Loucy (cell line): Measurements from ENCODE around the gene CPA5.
"Not testable (repeated sequence)": the region's sequence is repeated elsewhere in the genome, so short reads cannot be mapped to it uniquely, and the experiment has no call there.

ENCODE experiments used
- H2AFZ ChIP-seq: fragments of 200-600 bp; sonication (generic); 2 replicates; pipeline ENCODE4 v1.6.0; 2016; ENCODE audit warnings: antibody characterized with exemption, mild to moderate bottlenecking, low read length, moderate library complexity
- H3F3A ChIP-seq: fragments of 200-600 bp; 2 replicates; pipeline ENCODE4 v1.6.0; 2016; ENCODE audit warnings: antibody characterized with exemption, low read depth, mild to moderate bottlenecking
- H3K27me3 ChIP-seq: fragments of 200-600 bp; sonication (generic); 2 replicates; pipeline ENCODE4 v1.6.1; 2014; ENCODE audit warnings: low read length, mild to moderate bottlenecking; ENCODE audit not compliant: insufficient read depth, poor library complexity, severe bottlenecking
- H3K36me3 ChIP-seq: fragments of 200-600 bp; sonication (generic); 2 replicates; pipeline ENCODE4 v1.6.1; 2016; ENCODE audit warnings: low read length; ENCODE audit not compliant: insufficient read depth
- H3K4me1 ChIP-seq: fragments of 200-600 bp; sonication (generic); 2 replicates; pipeline ENCODE4 v1.5.1; 2014; ENCODE audit warnings: low read length, mild to moderate bottlenecking; ENCODE audit not compliant: insufficient read depth, poor library complexity, severe bottlenecking
- H3K4me2 ChIP-seq: fragments of 200-600 bp; sonication (generic); 2 replicates; pipeline ENCODE4 v1.6.0; 2014; ENCODE audit warnings: antibody characterized with exemption, low read length, low read depth, mild to moderate bottlenecking; ENCODE audit not compliant: poor library complexity, severe bottlenecking
- H3K4me3 ChIP-seq: fragments of 200-600 bp; sonication (generic); 2 replicates; pipeline ENCODE4 v1.5.1; 2014; ENCODE audit warnings: low read length, mild to moderate bottlenecking, mixed read lengths; ENCODE audit not compliant: poor library complexity, severe bottlenecking
- H3K79me2 ChIP-seq: fragments of 200-600 bp; sonication (generic); 2 replicates; pipeline ENCODE4 v1.6.1; 2014; ENCODE audit warnings: low read length; ENCODE audit not compliant: insufficient read depth
- H3K9ac ChIP-seq: fragments of 200-600 bp; sonication (generic); 2 replicates; pipeline ENCODE4 v1.6.0; 2014; ENCODE audit warnings: mild to moderate bottlenecking, low read depth, low read length, moderate library complexity; ENCODE audit not compliant: poor library complexity, severe bottlenecking
- H3K9me2 ChIP-seq: fragments of 200-600 bp; sonication (generic); replicated peaks from 2 replicates; pipeline ENCODE4 v1.6.1; 2016; ENCODE audit warnings: low read depth, low read length, mixed read lengths
- H3K9me3 ChIP-seq: fragments of 200-600 bp; sonication (generic); 2 replicates; pipeline ENCODE4 v1.6.1; 2014; ENCODE audit warnings: mild to moderate bottlenecking, antibody characterized with exemption, low read length, low read depth; ENCODE audit not compliant: insufficient read depth
- H4K20me1 ChIP-seq: fragments of 200-600 bp; sonication (generic); 2 replicates; pipeline ENCODE4 v1.6.0; 2014; ENCODE audit warnings: antibody characterized with exemption, low read length, mild to moderate bottlenecking; ENCODE audit not compliant: insufficient read depth, poor library complexity, severe bottlenecking
- EZH2phosphoT487 ChIP-seq: fragments of 200-600 bp; IDR thresholded peaks from 2 replicates; pipeline ENCODE4 v1.6.1; 2018; ENCODE audit warnings: antibody characterized with exemption, mild to moderate bottlenecking, moderate library complexity, borderline replicate concordance
- TF ChIP-seq, protein P1 (sequence below): fragments of 200-600 bp; sonication (generic); conservative IDR thresholded peaks from 2 replicates; pipeline ENCODE4 v1.5.1; 2014; ENCODE audit warnings: mild to moderate bottlenecking, antibody characterized with exemption, low read length

Gene CPA5

DNA sequence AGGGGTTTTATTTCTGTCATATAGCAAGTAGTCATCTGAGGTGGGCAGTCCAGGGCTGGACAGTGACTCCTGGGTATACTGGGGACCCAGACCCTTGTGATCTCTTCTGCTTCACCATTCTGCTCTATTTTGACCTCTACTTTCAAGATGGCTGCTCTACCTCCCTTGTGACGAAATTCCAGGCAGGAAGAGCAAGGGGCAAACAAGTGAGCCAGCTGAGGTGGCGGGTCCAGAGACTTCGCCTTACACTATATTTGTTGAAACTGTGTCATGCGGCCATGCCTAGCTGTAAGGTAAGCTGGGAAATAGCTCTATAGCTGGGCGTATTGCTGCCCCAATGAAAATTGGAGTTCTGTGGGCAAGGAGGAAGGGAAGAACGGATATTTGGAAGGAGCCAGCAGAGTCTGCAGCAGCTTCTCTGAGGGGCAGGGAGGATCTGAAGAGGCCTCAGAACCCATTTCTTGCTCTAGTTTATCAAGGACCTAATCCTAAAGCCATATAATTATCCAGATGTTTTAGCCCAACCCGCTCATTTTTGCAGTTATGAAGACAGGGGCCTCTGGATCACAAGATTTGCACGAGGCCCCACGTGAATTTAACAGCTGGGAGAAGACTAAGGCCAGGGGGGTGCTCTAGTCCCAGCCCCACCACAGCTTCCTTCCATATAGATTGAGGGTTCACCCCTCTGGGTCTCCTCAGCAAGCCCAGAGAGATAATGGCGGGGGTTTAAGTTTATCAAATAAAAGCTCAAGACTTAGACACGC, 28.0 kb downstream of the CPA5 start:
- H3K4me2 ChIP-seq: no peak overlapping the region
- TF ChIP-seq, protein P1, sequence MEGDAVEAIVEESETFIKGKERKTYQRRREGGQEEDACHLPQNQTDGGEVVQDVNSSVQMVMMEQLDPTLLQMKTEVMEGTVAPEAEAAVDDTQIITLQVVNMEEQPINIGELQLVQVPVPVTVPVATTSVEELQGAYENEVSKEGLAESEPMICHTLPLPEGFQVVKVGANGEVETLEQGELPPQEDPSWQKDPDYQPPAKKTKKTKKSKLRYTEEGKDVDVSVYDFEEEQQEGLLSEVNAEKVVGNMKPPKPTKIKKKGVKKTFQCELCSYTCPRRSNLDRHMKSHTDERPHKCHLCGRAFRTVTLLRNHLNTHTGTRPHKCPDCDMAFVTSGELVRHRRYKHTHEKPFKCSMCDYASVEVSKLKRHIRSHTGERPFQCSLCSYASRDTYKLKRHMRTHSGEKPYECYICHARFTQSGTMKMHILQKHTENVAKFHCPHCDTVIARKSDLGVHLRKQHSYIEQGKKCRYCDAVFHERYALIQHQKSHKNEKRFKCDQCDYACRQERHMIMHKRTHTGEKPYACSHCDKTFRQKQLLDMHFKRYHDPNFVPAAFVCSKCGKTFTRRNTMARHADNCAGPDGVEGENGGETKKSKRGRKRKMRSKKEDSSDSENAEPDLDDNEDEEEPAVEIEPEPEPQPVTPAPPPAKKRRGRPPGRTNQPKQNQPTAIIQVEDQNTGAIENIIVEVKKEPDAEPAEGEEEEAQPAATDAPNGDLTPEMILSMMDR: no peak
- TF ChIP-seq EZH2phosphoT487: no peak

DNA sequence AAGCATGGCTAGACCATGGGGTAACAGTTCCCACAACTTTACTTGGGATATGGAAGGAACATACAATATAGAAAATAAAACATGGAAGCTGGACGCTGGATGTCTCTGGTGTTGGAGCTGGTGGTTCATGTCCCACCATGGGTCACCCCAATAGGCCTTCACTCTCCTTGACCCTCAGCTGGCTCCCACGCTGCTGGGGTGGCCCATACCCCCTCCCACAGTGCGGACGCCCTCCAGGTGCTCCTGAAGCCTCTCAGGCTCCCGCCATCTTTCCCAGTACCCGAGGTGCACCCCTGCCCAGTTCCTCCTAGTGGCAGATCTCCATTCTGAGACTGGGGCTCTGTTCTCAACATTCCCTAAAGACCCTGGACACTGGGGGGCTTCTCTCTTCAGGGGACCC, 29.9 kb downstream of the CPA5 start:
- no peaks in the 10 kb centered on the region for H3K36me3 ChIP-seq
- no peaks in the 10 kb centered on the region for H4K20me1 ChIP-seq
- no peaks in the 10 kb centered on the region for H3K27me3 ChIP-seq
- H3K4me3 ChIP-seq: no peak overlapping the region
- no peaks in the 10 kb centered on the region for H3F3A ChIP-seq
- peaks cover 5% of the 10 kb centered on the region for H3K4me1 ChIP-seq
- H3K4me2 ChIP-seq: no peak overlapping the region
- no peaks in the 10 kb centered on the region for H3K9me2 ChIP-seq
- H3K9ac ChIP-seq: no peak overlapping the region
- peaks cover 9% of the 10 kb centered on the region; the same call in 1 of the 2 replicates for H3K9me3 ChIP-seq
- no peaks in the 10 kb centered on the region for H3K79me2 ChIP-seq
- TF ChIP-seq, protein P1: no peak
- TF ChIP-seq EZH2phosphoT487: no peak
- no peak overlapping the region for H2AFZ ChIP-seq

More for the DNA sequence above, 28.0 kb downstream of the CPA5 start:
- Histone ChIP-seq H3K9me3 (peaks cover 9% of the 10 kb centered on the region; the same call in 1 of the 2 replicates), H3K79me2 (no peaks in the 10 kb centered on the region), H3K27me3 (no peaks in the 10 kb centered on the region), H2AFZ (no peak overlapping the region), H3K4me1 (peaks cover 24% of the 10 kb centered on the region), H3K36me3 (no peaks in the 10 kb centered on the region), H3F3A (no peaks in the 10 kb centered on the region), H3K9me2 (no peaks in the 10 kb centered on the region), H3K4me3 (no peak overlapping the region), H4K20me1 (no peaks in the 10 kb centered on the region), H3K9ac (no peak overlapping the region)

DNA sequence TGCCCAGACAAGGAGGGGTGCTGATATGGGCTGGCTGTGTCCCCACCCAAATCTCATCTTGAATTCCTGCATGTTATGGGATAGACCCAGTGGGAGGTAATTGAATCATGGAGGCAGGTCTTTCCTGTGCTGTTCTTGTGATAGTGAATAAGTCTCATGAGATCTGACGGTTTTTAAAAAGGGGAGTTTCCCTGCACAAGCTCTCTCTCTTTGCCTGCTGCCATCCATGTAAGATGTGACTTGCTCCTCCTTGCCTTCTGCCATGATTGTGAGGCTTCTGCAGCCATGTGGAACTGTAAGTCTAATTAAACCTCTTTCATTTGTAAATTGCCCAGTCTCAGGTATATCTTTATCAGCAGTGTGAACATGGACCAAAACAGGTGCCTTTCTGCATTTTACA, 31.8 kb downstream of the CPA5 start:
- H3K4me1 ChIP-seq: not testable (repeated sequence)

DNA sequence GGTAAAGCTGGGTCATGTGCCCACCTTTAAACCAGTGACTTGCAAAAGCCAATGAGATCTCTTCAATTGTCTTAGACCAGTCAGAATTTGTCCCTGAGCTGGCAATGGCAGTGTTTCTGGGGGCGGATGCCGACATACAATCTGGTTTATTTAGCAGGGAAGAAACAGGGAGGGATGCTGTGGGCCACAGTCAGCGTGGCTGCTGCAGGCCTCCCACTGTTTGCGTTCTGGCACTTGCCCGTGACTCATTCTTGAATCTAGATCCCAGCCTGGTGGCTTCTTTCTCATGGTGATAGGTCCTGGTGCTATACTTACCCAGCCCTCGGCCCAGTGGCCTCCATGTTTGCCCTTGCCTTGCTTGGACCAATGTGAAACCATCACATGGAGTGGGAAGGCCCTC, 32.6 kb downstream of the CPA5 start:
- peaks cover 9% of the 10 kb centered on the region; the same call in 1 of the 2 replicates for H3K9me3 ChIP-seq
- H3K27me3 ChIP-seq: no peaks in the 10 kb centered on the region
- no peaks in the 10 kb centered on the region for H3K79me2 ChIP-seq
- no peak overlapping the region for H3K4me3 ChIP-seq
- no peaks in the 10 kb centered on the region for H3K9me2 ChIP-seq
- no peaks in the 10 kb centered on the region for H4K20me1 ChIP-seq
- H2AFZ ChIP-seq: no peak overlapping the region
- no peak overlapping the region for H3K4me2 ChIP-seq
- no peak overlapping the region for H3K9ac ChIP-seq
- no peaks in the 10 kb centered on the region for H3K4me1 ChIP-seq
- H3F3A ChIP-seq: no peaks in the 10 kb centered on the region
- TF ChIP-seq, protein P1: no peak
- TF ChIP-seq EZH2phosphoT487: no peak
- no peaks in the 10 kb centered on the region for H3K36me3 ChIP-seq

More for the DNA sequence above, 31.8 kb downstream of the CPA5 start:
- H3K9me3 ChIP-seq, H3K4me3 ChIP-seq, H3K4me2 ChIP-seq, H3K9ac ChIP-seq, H3K36me3 ChIP-seq, H2AFZ ChIP-seq, H4K20me1 ChIP-seq, H3F3A ChIP-seq, H3K27me3 ChIP-seq, H3K9me2 ChIP-seq, H3K79me2 ChIP-seq: not testable (repeated sequence)
